ENCODE data around the gene S100A5. TPM values are rescaled to one million over a fixed set of nuclear protein-coding genes. Genes with fewer than 3 reads are reported as not detected.

S100A5 gene
- total and polyA plus RNA-seq, 2 of the 8 experiments (the other 6 are each of a cell fraction or from before 2014, with no cell fraction given): not detected

GRCh38 chr1:153498746-153499145 lies 42.0 kb downstream of the S100A5 start:
- no peaks in the 10 kb centered on the region for H3K23me2 ChIP-seq (ENCODE audit: low read depth, low read length)
- H3K4ac ChIP-seq (replicated peaks; ENCODE audit: insufficient read length, low read depth, low read length): no peak overlapping the region
- H3K9ac ChIP-seq (replicated peaks in 1 of 4; ENCODE audit: extremely low read depth in 1 of 4, low read depth in 3 of 4, low read length in 3 of 4): no peak overlapping the region
- H2BK120ac ChIP-seq (replicated peaks; ENCODE audit: low read depth, low read length): no peak overlapping the region
- no peak overlapping the region for H3K23ac ChIP-seq (ENCODE audit: insufficient read length)
- DNase-seq (ENCODE audit: low read depth in 1 of 2, low spot score in 2 of 2) (no peak), FAIRE-seq (no peak)
- no peaks in the 10 kb centered on the region for H4K20me1 ChIP-seq (replicated peaks in 1 of 2; ENCODE audit: control insufficient read depth in 1 of 2, insufficient read depth in 2 of 2, low read length in 2 of 2)
- no peaks in the 10 kb centered on the region for H3K79me2 ChIP-seq (ENCODE audit: control insufficient read depth in 1 of 2, insufficient read depth in 2 of 2, low read length in 2 of 2)
- TF ChIP-seq CHD2 (IDR thresholded peaks at IDR 0.05; ENCODE audit: low read length) (no peak), SP4 (IDR thresholded peaks at IDR 0.05; ENCODE audit: low read length) (no peak)
- H3K4me3 ChIP-seq (ENCODE audit: extremely low read depth in 1 of 4, insufficient read depth in 2 of 4, low read depth in 3 of 4, low read length in 4 of 4): no peak overlapping the region
- no peak overlapping the region for H2BK12ac ChIP-seq (ENCODE audit: low read depth, low read length)
- H4K8ac ChIP-seq (ENCODE audit: extremely low read depth, insufficient read depth, low read length): no peak overlapping the region
- no peaks in the 10 kb centered on the region for H3K36me3 ChIP-seq (ENCODE audit: control insufficient read depth in 2 of 4, insufficient read depth in 4 of 4, low read length in 3 of 4)
- ChIA-PET POLR2A (ENCODE audit: partially characterized antibody) (interaction anchor here (0.9 to 1.1 kb wide), 2 partner anchors 33 to 136 kb away, joined by 3 read pairs; no protein-coding TSS in a partner anchor), CTCF (ENCODE audit: partially characterized antibody) (interaction anchor here (0.6 to 21.4 kb wide), 4 partner anchors 11 to 161 kb away, joined by 3 to 360 read pairs (median 10); partner anchors contain the start of gene PGLYRP4)
- no peaks in the 10 kb centered on the region for H3K27me3 ChIP-seq (replicated peaks in 1 of 4; ENCODE audit: control insufficient read depth in 3 of 4, extremely low read depth in 1 of 4, insufficient read depth in 3 of 4, low read length in 3 of 4)
- H3K27ac ChIP-seq (ENCODE audit: low read depth, low read length): no peak overlapping the region
- no peak overlapping the region for H3K4me2 ChIP-seq (ENCODE audit: insufficient read depth in 1 of 2, low read depth in 2 of 2, low read length in 2 of 2)
- no peak overlapping the region for H2AK5ac ChIP-seq (ENCODE audit: low read depth, low read length)
- no peak overlapping the region for H2BK5ac ChIP-seq (ENCODE audit: low read depth, low read length)
- H4K91ac ChIP-seq (replicated peaks; ENCODE audit: insufficient read length, low read length): no peak overlapping the region
- no peak overlapping the region for H3K14ac ChIP-seq (ENCODE audit: insufficient read length)
- no peak overlapping the region for H2BK20ac ChIP-seq (ENCODE audit: low read length)
- H3K56ac ChIP-seq (replicated peaks; ENCODE audit: insufficient read length, low read depth, low read length): no peak overlapping the region
- WGBS, 2 experiments (ENCODE audit: extremely low coverage in 1 of 2, insufficient coverage in 1 of 2, insufficient read length in 1 of 2, insufficient replicate concordance in 2 of 2, low coverage in 1 of 2, low lambda C conversion rate in 2 of 2, missing lambda C conversion rate in 1 of 2): 84% methylated on average over 2 of the region's 2 CpGs; no CpG with 5 or more reads in 1 of the 2 experiments
- H3K9me3 ChIP-seq (ENCODE audit: insufficient read depth in 2 of 2, low read depth in 1 of 2, low read length in 1 of 2): no peaks in the 10 kb centered on the region
- no peak overlapping the region for H2AFZ ChIP-seq (ENCODE audit: low read length)
- no peaks in the 10 kb centered on the region for H3K79me1 ChIP-seq (ENCODE audit: low read depth, low read length)
- no peak overlapping the region for H3K18ac ChIP-seq (ENCODE audit: extremely low read depth, low read length)
- H3K4me1 ChIP-seq (replicated peaks in 1 of 4; ENCODE audit: control insufficient read depth in 3 of 4, insufficient read depth in 4 of 4, low read length in 3 of 4): peaks cover 0 to 6% (median 2%) of the 10 kb centered on the region in 4 experiments; a peak in 4 of 7 replicates
- no peak overlapping the region for H2BK15ac ChIP-seq (ENCODE audit: low read length)
- H4K5ac ChIP-seq (ENCODE audit: insufficient read length, low read depth, low read length): no peak overlapping the region

Measured in H1 (cell line).